ENCODE data around the gene CNFN.
A peak's percentile ranks its signal among the peaks of the same experiment; 100 is the strongest.

Gene CNFN

GRCh38 chr19:42397263-42398166 lies 7.4 kb upstream of the CNFN start:
- peaks cover 31% of the 10 kb centered on the region for H3K4me1 Mint-ChIP-seq
- H3K4me3 Mint-ChIP-seq: peak overlapping the region; percentile 94
- peak overlapping the region; percentile 92 for H3K27ac Mint-ChIP-seq
- H3K9me3 Mint-ChIP-seq: no peaks in the 10 kb centered on the region
- no peaks in the 10 kb centered on the region for H3K27me3 Mint-ChIP-seq
- no peaks in the 10 kb centered on the region for H3K36me3 Mint-ChIP-seq

GRCh38 chr19:42396381-42397262 lies 6.5 kb upstream of the CNFN start:
- Mint-ChIP-seq H3K4me1 (peaks cover 31% of the 10 kb centered on the region), H3K4me3 (peak overlapping the region; percentile 94), H3K9me3 (no peaks in the 10 kb centered on the region), H3K27me3 (no peaks in the 10 kb centered on the region), H3K27ac (peak overlapping the region; percentile 92), H3K36me3 (no peaks in the 10 kb centered on the region)

- peaks cover 25% of the 10 kb centered on the region for H3K4me1 Mint-ChIP-seq
- H3K4me3 Mint-ChIP-seq: no peak overlapping the region
These were observed 4.7 kb upstream of the CNFN start for GRCh38 chr19:42394751-42395150.

GRCh38 chr19:42392165-42392564 lies 2.1 kb upstream of the CNFN start:
- H3K27ac Mint-ChIP-seq: no peak overlapping the region
- peaks cover 10% of the 10 kb centered on the region for H3K27me3 Mint-ChIP-seq
- no peaks in the 10 kb centered on the region for H3K9me3 Mint-ChIP-seq
- no peak overlapping the region for H3K4me3 Mint-ChIP-seq
- peaks cover 10% of the 10 kb centered on the region for H3K4me1 Mint-ChIP-seq
- no peaks in the 10 kb centered on the region for H3K36me3 Mint-ChIP-seq

More at GRCh38 chr19:42394751-42395150, 4.7 kb upstream of the CNFN start:
- Mint-ChIP-seq H3K9me3 (no peaks in the 10 kb centered on the region), H3K36me3 (no peaks in the 10 kb centered on the region), H3K27ac (no peak overlapping the region), H3K27me3 (peaks cover 6% of the 10 kb centered on the region)

GRCh38 chr19:42388851-42389489 lies 1.1 kb downstream of the CNFN start:
- Mint-ChIP-seq H3K4me1 (peaks cover 5% of the 10 kb centered on the region), H3K27me3 (peaks cover 13% of the 10 kb centered on the region), H3K4me3 (no peak overlapping the region), H3K36me3 (no peaks in the 10 kb centered on the region), H3K9me3 (no peaks in the 10 kb centered on the region), H3K27ac (no peak overlapping the region)

- H3K27ac Mint-ChIP-seq: no peak overlapping the region
- no peaks in the 10 kb centered on the region for H3K36me3 Mint-ChIP-seq
- peaks cover 5% of the 10 kb centered on the region for H3K4me1 Mint-ChIP-seq
- H3K4me3 Mint-ChIP-seq: peak overlapping the region; percentile 48
- no peaks in the 10 kb centered on the region for H3K9me3 Mint-ChIP-seq
- peaks cover 21% of the 10 kb centered on the region for H3K27me3 Mint-ChIP-seq
These were observed 3.0 kb downstream of the CNFN start for GRCh38 chr19:42386974-42387707.

- H3K27me3 Mint-ChIP-seq: peaks cover 11% of the 10 kb centered on the region
- H3K27ac Mint-ChIP-seq: no peak overlapping the region
- H3K9me3 Mint-ChIP-seq: no peaks in the 10 kb centered on the region
- H3K4me3 Mint-ChIP-seq: no peak overlapping the region
- H3K4me1 Mint-ChIP-seq: peaks cover 7% of the 10 kb centered on the region
- peaks cover 2% of the 10 kb centered on the region for H3K36me3 Mint-ChIP-seq
These were observed 9.9 kb downstream of the CNFN start for GRCh38 chr19:42380155-42380554.

GRCh38 chr19:42378225-42379215 lies 11.6 kb downstream of the CNFN start:
- Mint-ChIP-seq H3K4me1 (peaks cover 7% of the 10 kb centered on the region), H3K4me3 (no peak overlapping the region), H3K27me3 (peaks cover 11% of the 10 kb centered on the region), H3K27ac (peak overlapping the region; percentile 32), H3K9me3 (no peaks in the 10 kb centered on the region), H3K36me3 (peaks cover 2% of the 10 kb centered on the region)

GRCh38 chr19:42376177-42376555 lies 13.9 kb downstream of the CNFN start:
- peaks cover 2% of the 10 kb centered on the region for H3K36me3 Mint-ChIP-seq
- peak overlapping the region; percentile 57 for H3K27ac Mint-ChIP-seq
- no peak overlapping the region for H3K4me3 Mint-ChIP-seq
- peaks cover 7% of the 10 kb centered on the region for H3K4me1 Mint-ChIP-seq
- no peaks in the 10 kb centered on the region for H3K27me3 Mint-ChIP-seq
- no peaks in the 10 kb centered on the region for H3K9me3 Mint-ChIP-seq

GRCh38 chr19:42375415-42376176 lies 14.5 kb downstream of the CNFN start:
- Mint-ChIP-seq H3K27ac (no peak overlapping the region), H3K9me3 (no peaks in the 10 kb centered on the region), H3K27me3 (no peaks in the 10 kb centered on the region), H3K4me3 (no peak overlapping the region), H3K4me1 (peaks cover 7% of the 10 kb centered on the region), H3K36me3 (peaks cover 2% of the 10 kb centered on the region)

GRCh38 chr19:42374826-42375376 lies 15.2 kb downstream of the CNFN start:
- no peak overlapping the region for H3K27ac Mint-ChIP-seq
- no peak overlapping the region for H3K4me3 Mint-ChIP-seq
- no peaks in the 10 kb centered on the region for H3K27me3 Mint-ChIP-seq
- peaks cover 7% of the 10 kb centered on the region for H3K4me1 Mint-ChIP-seq
- peaks cover 2% of the 10 kb centered on the region for H3K36me3 Mint-ChIP-seq
- no peaks in the 10 kb centered on the region for H3K9me3 Mint-ChIP-seq

GRCh38 chr19:42370626-42371175 lies 19.4 kb downstream of the CNFN start:
- Mint-ChIP-seq H3K9me3 (no peaks in the 10 kb centered on the region), H3K27ac (no peak overlapping the region), H3K27me3 (no peaks in the 10 kb centered on the region), H3K4me3 (no peak overlapping the region), H3K4me1 (no peaks in the 10 kb centered on the region), H3K36me3 (peaks cover 1% of the 10 kb centered on the region)

GRCh38 chr19:42370068-42370520 lies 20.0 kb downstream of the CNFN start:
- H3K4me3 Mint-ChIP-seq: no peak overlapping the region
- no peaks in the 10 kb centered on the region for H3K27me3 Mint-ChIP-seq
- H3K36me3 Mint-ChIP-seq: peaks cover 1% of the 10 kb centered on the region
- H3K9me3 Mint-ChIP-seq: no peaks in the 10 kb centered on the region
- no peak overlapping the region for H3K27ac Mint-ChIP-seq
- no peaks in the 10 kb centered on the region for H3K4me1 Mint-ChIP-seq
